Caco-2 (cell line): Measurements from ENCODE around the gene ARSA. TPM values are rescaled to one million over a fixed set of nuclear protein-coding genes. Genes with fewer than 3 reads are reported as not detected.

Experiments
- BruUV-seq: library from RNA; stranded (reverse); fragments of 400-500 nt; replicated peaks from 2 replicates; lab custom pipeline; 2021; lab: Mats Ljungman, UMichigan
- CTCF ChIA-PET: fragments of 300-600 bp; sonication (Branson Sonifier 250); formaldehyde crosslinking; loops from one replicate; lab custom pipeline; 2022; ENCODE audit warnings: antibody characterized with exemption; lab: Charles Lee
- POLR2A ChIA-PET: fragments of 300-600 bp; sonication (Branson Sonifier 250); formaldehyde crosslinking; loops from one replicate; lab custom pipeline; 2022; ENCODE audit warnings: antibody characterized with exemption; lab: Charles Lee
- DNase-seq, 2 experiments: peaks; one replicate each; pipeline versions ENCODE4 v3.0.0 to v3.0.0-alpha.2; 2020 to 2022
- H3K27me3 ChIP-seq: replicated peaks from 2 replicates; pipeline ENCODE4 v1.6.0; 2011; ENCODE audit warnings: low read length; ENCODE audit not compliant: control insufficient read depth, insufficient read depth
- H3K36me3 ChIP-seq: 2 replicates; pipeline ENCODE4 v1.5.1; 2011; ENCODE audit warnings: low read length; ENCODE audit not compliant: control insufficient read depth, insufficient read depth
- H3K4me1 ChIP-seq: fragments of 250-450 bp; sonication (Bioruptor Pico); 2 replicates; pipeline ENCODE4 v1.5.1; 2020; ENCODE audit warnings: mild to moderate bottlenecking
- H3K4me3 ChIP-seq: 2 replicates; pipeline ENCODE4 v1.5.1; 2011; ENCODE audit warnings: low read depth, mild to moderate bottlenecking, control low read depth, low read length
- H3K9me3 ChIP-seq: fragments of 250-450 bp; sonication (Bioruptor Pico); 2 replicates; pipeline ENCODE4 v1.5.1; 2020; ENCODE audit warnings: mild to moderate bottlenecking, moderate library complexity
- H3K27ac Mint-ChIP-seq: one replicate; pipeline ENCODE4 v1.8.0; 2022; ENCODE audit warnings: mixed read lengths; ENCODE audit not compliant: unreplicated experiment
- H3K27me3 Mint-ChIP-seq: one replicate; pipeline ENCODE4 v1.8.0; 2022; ENCODE audit warnings: mixed read lengths; ENCODE audit not compliant: insufficient read depth, unreplicated experiment
- H3K36me3 Mint-ChIP-seq: one replicate; pipeline ENCODE4 v1.8.0; 2022; ENCODE audit warnings: mild to moderate bottlenecking, mixed read lengths; ENCODE audit not compliant: insufficient read depth, unreplicated experiment
- H3K4me1 Mint-ChIP-seq: one replicate; pipeline ENCODE4 v1.8.0; 2022; ENCODE audit warnings: low read depth, mixed read lengths; ENCODE audit not compliant: unreplicated experiment
- H3K4me3 Mint-ChIP-seq: one replicate; pipeline ENCODE4 v1.8.0; 2022; ENCODE audit warnings: mild to moderate bottlenecking, moderate library complexity, mixed read lengths; ENCODE audit not compliant: unreplicated experiment
- H3K9me3 Mint-ChIP-seq: one replicate; pipeline ENCODE4 v1.8.0; 2022; ENCODE audit warnings: mixed read lengths; ENCODE audit not compliant: unreplicated experiment
- intact Hi-C: fragments of 100-400 bp; cut with micrococcal nuclease; formaldehyde crosslinking; loops from one replicate; pipeline ENCODE4 v1.10.0; 2022; ENCODE audit not compliant: unreplicated experiment
- total RNA-seq: library from RNA; stranded (reverse); gene quantifications from 2 replicates; pipeline ENCODE4 v1.2.3, GENCODE V29; 2022
- TF ChIP-seq, protein P1 (sequence below), 2 experiments: fragments of 200-600 bp in 1 of 2; IDR thresholded peaks; 1 replicate in 1 of 2; 2 replicates in 1 of 2; pipeline versions ENCODE4 v1.5.1 to v1.8.0; 2011 to 2022; ENCODE audit warnings: antibody characterized with exemption in 1 of 2, control low read depth in 1 of 2, inconsistent platforms in 1 of 2, low read depth in 1 of 2, low read length in 1 of 2, mild to moderate bottlenecking in 1 of 2, moderate library complexity in 1 of 2; ENCODE audit not compliant: insufficient read depth in 1 of 2, severe bottlenecking in 1 of 2, unreplicated experiment in 1 of 2

Gene ARSA
- total RNA-seq, 1 experiment from 2014 or later = 11.5 TPM

DNA sequence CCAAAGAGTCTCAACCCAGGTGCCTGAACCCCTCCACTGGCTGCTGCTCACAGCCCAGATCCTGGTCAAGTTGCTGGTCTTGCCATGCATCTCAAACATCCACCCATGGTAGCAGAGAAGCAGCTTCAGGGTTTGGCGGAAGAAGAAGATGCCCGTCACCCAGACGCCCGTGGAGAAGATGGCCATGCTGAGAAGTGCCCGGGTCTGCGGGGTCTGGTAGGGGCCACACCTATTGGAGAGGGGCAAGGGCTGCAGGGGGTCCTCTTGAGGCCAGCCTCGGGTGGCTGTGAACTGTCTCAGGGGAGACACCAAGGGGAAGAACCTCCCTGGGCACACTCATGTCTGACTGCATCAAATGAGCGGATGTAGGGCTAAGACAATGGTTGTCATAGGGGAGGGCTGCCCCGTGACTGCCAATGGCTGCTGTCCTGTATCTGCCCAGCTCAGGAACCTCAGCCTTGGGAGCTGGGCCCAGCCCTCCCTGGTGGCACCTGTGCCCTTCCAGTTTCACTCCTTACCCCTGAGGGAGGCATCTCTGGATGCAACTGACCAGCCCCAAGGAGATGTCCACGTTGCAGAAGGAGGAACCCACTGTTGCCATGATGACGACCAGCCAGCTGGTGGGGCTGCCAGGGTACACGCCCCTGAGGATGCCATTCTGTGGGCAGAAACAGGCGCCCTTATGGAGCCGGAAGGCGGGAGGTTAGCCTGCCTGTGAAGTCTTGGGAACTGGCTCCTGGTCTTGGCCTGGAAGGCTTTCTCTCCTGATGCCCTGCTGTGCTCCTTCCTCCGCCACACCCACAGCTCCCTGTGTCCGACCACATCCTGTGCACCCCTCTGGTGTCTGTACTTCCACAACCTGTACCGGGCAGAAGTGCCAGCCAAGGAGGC, 50.9 kb downstream of the ARSA start:
- no peaks in the 10 kb centered on the region for H3K27me3 Mint-ChIP-seq
- BruUV-seq = no TSS peak

DNA sequence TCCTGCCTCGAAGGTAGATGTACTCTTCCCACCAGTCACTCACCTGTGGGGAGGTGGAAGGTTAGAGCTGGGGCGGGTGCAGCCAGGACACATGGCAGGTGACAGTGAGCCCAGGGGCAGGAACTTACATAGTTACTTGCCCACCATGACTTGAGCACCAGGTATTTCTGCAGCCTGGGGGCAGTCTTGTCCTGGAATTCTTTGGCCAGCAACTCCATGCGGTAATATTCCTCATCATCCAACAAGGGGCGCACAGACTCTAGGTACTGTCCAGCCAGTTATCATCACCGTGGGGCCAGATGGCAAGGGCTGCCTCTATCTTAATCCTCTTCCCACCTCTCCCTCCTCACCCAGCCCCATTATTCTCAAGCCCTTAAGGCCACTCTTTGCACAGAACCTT, 51.9 kb downstream of the ARSA start:
- Histone ChIP-seq H3K4me1 (no peaks in the 10 kb centered on the region), H3K36me3 (peaks cover 1% of the 10 kb centered on the region; the same call in 1 of the 2 replicates), H3K9me3 (no peaks in the 10 kb centered on the region), H3K27me3 (no peaks in the 10 kb centered on the region), H3K4me3 (no peak overlapping the region)
- DNase-seq = peak; percentile 67 to 73
- TF ChIP-seq, protein P1, sequence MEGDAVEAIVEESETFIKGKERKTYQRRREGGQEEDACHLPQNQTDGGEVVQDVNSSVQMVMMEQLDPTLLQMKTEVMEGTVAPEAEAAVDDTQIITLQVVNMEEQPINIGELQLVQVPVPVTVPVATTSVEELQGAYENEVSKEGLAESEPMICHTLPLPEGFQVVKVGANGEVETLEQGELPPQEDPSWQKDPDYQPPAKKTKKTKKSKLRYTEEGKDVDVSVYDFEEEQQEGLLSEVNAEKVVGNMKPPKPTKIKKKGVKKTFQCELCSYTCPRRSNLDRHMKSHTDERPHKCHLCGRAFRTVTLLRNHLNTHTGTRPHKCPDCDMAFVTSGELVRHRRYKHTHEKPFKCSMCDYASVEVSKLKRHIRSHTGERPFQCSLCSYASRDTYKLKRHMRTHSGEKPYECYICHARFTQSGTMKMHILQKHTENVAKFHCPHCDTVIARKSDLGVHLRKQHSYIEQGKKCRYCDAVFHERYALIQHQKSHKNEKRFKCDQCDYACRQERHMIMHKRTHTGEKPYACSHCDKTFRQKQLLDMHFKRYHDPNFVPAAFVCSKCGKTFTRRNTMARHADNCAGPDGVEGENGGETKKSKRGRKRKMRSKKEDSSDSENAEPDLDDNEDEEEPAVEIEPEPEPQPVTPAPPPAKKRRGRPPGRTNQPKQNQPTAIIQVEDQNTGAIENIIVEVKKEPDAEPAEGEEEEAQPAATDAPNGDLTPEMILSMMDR (IDR thresholded peaks at IDR 0.05; ENCODE audit: insufficient read depth in 1 of 2, low read depth in 1 of 2, low read length in 1 of 2, severe bottlenecking in 1 of 2, unreplicated experiment in 1 of 2) = peak; percentile 41 to 59
- Mint-ChIP-seq H3K4me1 (no peaks in the 10 kb centered on the region), H3K27me3 (no peaks in the 10 kb centered on the region), H3K4me3 (no peak overlapping the region), H3K9me3 (no peaks in the 10 kb centered on the region), H3K36me3 (no peaks in the 10 kb centered on the region), H3K27ac (no peak overlapping the region)
- ChIA-PET POLR2A (no interaction called here), CTCF (interaction anchor here (2.5 kb wide), 1 partner anchor 45 kb away, joined by 14 read pairs; no protein-coding TSS in a partner anchor)
- intact Hi-C loops = loop anchor here (1.0 kb wide), 2 partner anchors 44 to 115 kb away; no protein-coding TSS in a partner anchor
- BruUV-seq = no TSS peak

More for the DNA sequence above, 50.9 kb downstream of the ARSA start:
- Mint-ChIP-seq H3K9me3 (no peaks in the 10 kb centered on the region), H3K4me3 (no peak overlapping the region), H3K4me1 (no peaks in the 10 kb centered on the region), H3K36me3 (no peaks in the 10 kb centered on the region), H3K27ac (no peak overlapping the region)
- Histone ChIP-seq H3K27me3 (no peaks in the 10 kb centered on the region), H3K4me1 (peaks cover 6% of the 10 kb centered on the region; the same call in 1 of the 2 replicates), H3K9me3 (no peaks in the 10 kb centered on the region), H3K36me3 (peaks cover 1% of the 10 kb centered on the region; the same call in 1 of the 2 replicates), H3K4me3 (no peak overlapping the region)
- DNase-seq = no peak
- POLR2A ChIA-PET = no interaction called here
- TF ChIP-seq, protein P1 (IDR thresholded peaks at IDR 0.05; ENCODE audit: insufficient read depth in 1 of 2, low read depth in 1 of 2, low read length in 1 of 2, severe bottlenecking in 1 of 2, unreplicated experiment in 1 of 2) = no peak
- CTCF ChIA-PET = interaction anchor here (2.5 kb wide), 1 partner anchor 44 kb away, joined by 14 read pairs; no protein-coding TSS in a partner anchor
- intact Hi-C loops = loop anchor here (1.0 kb wide), 2 partner anchors 43 to 114 kb away; no protein-coding TSS in a partner anchor

DNA sequence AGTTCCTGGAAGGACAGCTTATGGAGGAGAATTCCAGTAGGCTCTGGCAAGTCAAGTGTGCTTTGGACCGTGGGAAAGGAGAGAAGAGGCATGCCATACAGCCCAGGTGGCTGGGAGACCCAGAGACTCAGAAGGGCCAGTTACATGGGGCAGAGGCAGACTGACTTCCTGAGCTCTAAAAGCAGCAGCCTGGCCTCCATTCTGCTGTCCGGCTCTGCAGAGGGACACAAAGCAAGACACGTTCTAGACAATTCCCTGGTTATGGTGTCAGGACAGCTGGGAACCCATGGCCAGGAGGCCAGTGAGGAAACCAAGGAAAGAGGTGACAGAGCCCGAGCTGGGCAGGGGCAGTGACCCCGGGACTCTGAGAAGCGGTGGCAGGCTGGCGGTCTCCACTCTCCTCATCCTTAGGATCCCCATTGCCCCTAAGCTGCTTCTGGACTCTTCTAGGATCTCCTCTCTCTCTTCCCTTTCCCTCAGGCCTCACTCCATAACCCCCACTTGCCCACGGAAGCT, 52.5 kb downstream of the ARSA start:
- H3K27me3 Mint-ChIP-seq = no peaks in the 10 kb centered on the region
- ChIA-PET POLR2A (interaction anchor here (0.6 kb wide), 1 partner anchor 68 kb away, joined by 3 read pairs; the partner anchor contains the start of gene LMF2), CTCF (interaction anchor here (0.9 to 2.5 kb wide), 2 partner anchors 45 to 53 kb away, joined by 4 to 14 read pairs; partner anchors contain the start of gene ARSA)
- no peak for DNase-seq
- H3K9me3 Mint-ChIP-seq = no peaks in the 10 kb centered on the region
- H3K4me3 ChIP-seq = no peak overlapping the region
- H3K36me3 ChIP-seq = peaks cover 1% of the 10 kb centered on the region; the same call in 1 of the 2 replicates
- no peaks in the 10 kb centered on the region for H3K4me1 ChIP-seq
- no TSS peak for BruUV-seq
- no peak overlapping the region for H3K27ac Mint-ChIP-seq
- intact Hi-C loops = no loop called here
- no peak overlapping the region for H3K4me3 Mint-ChIP-seq
- no peaks in the 10 kb centered on the region for H3K9me3 ChIP-seq
- TF ChIP-seq, protein P1 (IDR thresholded peaks at IDR 0.05; ENCODE audit: insufficient read depth in 1 of 2, low read depth in 1 of 2, low read length in 1 of 2, severe bottlenecking in 1 of 2, unreplicated experiment in 1 of 2) = no peak
- H3K36me3 Mint-ChIP-seq = no peaks in the 10 kb centered on the region
- H3K4me1 Mint-ChIP-seq = no peaks in the 10 kb centered on the region
- no peaks in the 10 kb centered on the region for H3K27me3 ChIP-seq
